Fibroblast of lung (primary cell): Measurements from ENCODE around the gene LAMA4. TPM values are rescaled to one million over a fixed set of nuclear protein-coding genes. Genes with fewer than 3 reads are reported as not detected.

ENCODE experiments used
- DNase-seq, 2 donors: peaks; one replicate each; pipeline versions ENCODE4 v3.0.0 to v3.0.0-alpha.2; 2010; ENCODE audit warnings: low read depth in 2 of 2
- H2AFZ ChIP-seq: 2 replicates; pipeline ENCODE4 v1.5.1; 2012; ENCODE audit warnings: low read length, control low read depth, inconsistent platforms
- H3K27ac ChIP-seq: 2 replicates; pipeline ENCODE4 v1.5.1; 2011; ENCODE audit warnings: low read length, control low read depth; ENCODE audit not compliant: insufficient read depth
- H3K27me3 ChIP-seq: 2 replicates; pipeline ENCODE4 v1.5.1; 2011; ENCODE audit warnings: mild to moderate bottlenecking, low read length; ENCODE audit not compliant: control insufficient read depth, insufficient read depth
- H3K36me3 ChIP-seq: 2 replicates; pipeline ENCODE4 v1.5.1; 2011; ENCODE audit warnings: low read length; ENCODE audit not compliant: control insufficient read depth, insufficient read depth
- H3K4me1 ChIP-seq: 2 replicates; pipeline ENCODE4 v1.5.1; 2011; ENCODE audit warnings: low read length; ENCODE audit not compliant: control insufficient read depth, insufficient read depth; ENCODE audit errors: extremely low read depth
- H3K4me2 ChIP-seq: 2 replicates; pipeline ENCODE4 v1.5.1; 2011; ENCODE audit warnings: low read length, control low read depth; ENCODE audit not compliant: insufficient read depth; ENCODE audit errors: extremely low read depth
- H3K4me3 ChIP-seq, 4 experiments: fragments of 200-600 bp in 1 of 4; sonication (generic) in 1 of 4; replicated peaks in 1 of 4; 2 replicates each; pipeline ENCODE4 v1.5.1; 2011 to 2016; ENCODE audit warnings: low read length in 4 of 4, low read depth in 3 of 4, mild to moderate bottlenecking in 3 of 4, control low read depth in 2 of 4, inconsistent platforms in 1 of 4, mixed read lengths in 1 of 4; ENCODE audit not compliant: insufficient read depth in 1 of 4; ENCODE audit errors: control extremely low read depth in 1 of 4
- H3K79me2 ChIP-seq: 2 replicates; pipeline ENCODE4 v1.5.1; 2012; ENCODE audit warnings: mild to moderate bottlenecking, low read length, inconsistent platforms; ENCODE audit not compliant: control insufficient read depth, insufficient read depth
- H3K9ac ChIP-seq: 2 replicates; pipeline ENCODE4 v1.5.1; 2011; ENCODE audit warnings: mild to moderate bottlenecking, low read length, control low read depth; ENCODE audit not compliant: insufficient read depth
- H3K9me3 ChIP-seq: 2 replicates; pipeline ENCODE4 v1.5.1; 2012; ENCODE audit warnings: low read depth, low read length; ENCODE audit not compliant: control insufficient read depth, insufficient read depth
- H4K20me1 ChIP-seq: 2 replicates; pipeline ENCODE4 v1.5.1; 2011; ENCODE audit warnings: low read length; ENCODE audit not compliant: control insufficient read depth, insufficient read depth; ENCODE audit errors: extremely low read depth
- EZH2 ChIP-seq: IDR thresholded peaks from 2 replicates; pipeline ENCODE4 v1.5.1; 2012; ENCODE audit warnings: low read length, control low read depth, mild to moderate bottlenecking; ENCODE audit errors: missing control alignments
- polyA plus RNA-seq, 2 donors: library from polyadenylated mRNA; depleted of rRNA in 1 of 2; stranded (reverse) in 1 of 2; unstranded in 1 of 2; fragments of >200 nt; gene quantifications; 2 replicates each; pipeline ENCODE4 v1.2.1, GENCODE V29; 2011 to 2012; ENCODE audit warnings: missing spikeins in 1 of 2
- total RNA-seq: library from RNA; depleted of rRNA; stranded (reverse); fragments of >200 nt; gene quantifications from 2 replicates; pipeline ENCODE4 v1.2.1, GENCODE V29; 2014
- TF ChIP-seq, protein P1 (sequence below), 2 donors: IDR thresholded peaks in 1 of 2; conservative IDR thresholded peaks in 1 of 2; 1 replicate in 1 of 2; 2 replicates in 1 of 2; pipeline ENCODE4 v1.5.1; 2011 to 2012; ENCODE audit warnings: low read length in 2 of 2, control low read depth in 1 of 2, inconsistent platforms in 1 of 2, low read depth in 1 of 2, mild to moderate bottlenecking in 1 of 2

Gene LAMA4
- total and polyA plus RNA-seq, 2 donors (not counting 1 experiment from before 2014, with no cell fraction given): 636 to 662 TPM

DNA sequence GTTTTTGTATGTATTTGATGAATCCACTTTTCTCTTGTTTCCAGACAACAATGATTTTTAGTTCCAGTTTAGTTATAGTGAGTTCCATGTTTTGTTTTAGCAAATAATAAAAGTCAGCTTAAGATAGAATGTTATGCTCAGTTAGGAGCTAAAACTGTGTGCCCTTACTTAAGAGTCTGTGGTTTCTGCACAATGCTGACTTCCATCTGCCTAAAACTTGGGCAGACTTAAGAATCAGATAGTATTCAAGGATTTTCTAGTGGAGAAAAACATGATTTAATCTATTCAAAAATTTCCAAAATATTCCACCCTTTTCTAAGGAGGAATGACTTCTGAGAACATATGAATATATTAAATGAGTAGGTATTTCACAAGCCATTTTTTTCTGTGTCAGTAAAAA is 32.8 kb downstream of the LAMA4 start:
- Histone ChIP-seq H3K36me3 (no peaks in the 10 kb centered on the region), H3K9ac (no peak overlapping the region), H3K4me2 (peak overlapping the region; percentile 37), H2AFZ (no peak overlapping the region), H3K27ac (peak overlapping the region; percentile 58), H3K9me3 (no peaks in the 10 kb centered on the region), H4K20me1 (no peaks in the 10 kb centered on the region), H3K4me3 (no peak overlapping the region), H3K4me1 (peaks cover 57% of the 10 kb centered on the region), H3K27me3 (no peaks in the 10 kb centered on the region), H3K79me2 (peaks cover 36% of the 10 kb centered on the region)
- DNase-seq: peak in 1 of 2 donors; percentile 59
- TF ChIP-seq EZH2: no peak
- TF ChIP-seq, protein P1, sequence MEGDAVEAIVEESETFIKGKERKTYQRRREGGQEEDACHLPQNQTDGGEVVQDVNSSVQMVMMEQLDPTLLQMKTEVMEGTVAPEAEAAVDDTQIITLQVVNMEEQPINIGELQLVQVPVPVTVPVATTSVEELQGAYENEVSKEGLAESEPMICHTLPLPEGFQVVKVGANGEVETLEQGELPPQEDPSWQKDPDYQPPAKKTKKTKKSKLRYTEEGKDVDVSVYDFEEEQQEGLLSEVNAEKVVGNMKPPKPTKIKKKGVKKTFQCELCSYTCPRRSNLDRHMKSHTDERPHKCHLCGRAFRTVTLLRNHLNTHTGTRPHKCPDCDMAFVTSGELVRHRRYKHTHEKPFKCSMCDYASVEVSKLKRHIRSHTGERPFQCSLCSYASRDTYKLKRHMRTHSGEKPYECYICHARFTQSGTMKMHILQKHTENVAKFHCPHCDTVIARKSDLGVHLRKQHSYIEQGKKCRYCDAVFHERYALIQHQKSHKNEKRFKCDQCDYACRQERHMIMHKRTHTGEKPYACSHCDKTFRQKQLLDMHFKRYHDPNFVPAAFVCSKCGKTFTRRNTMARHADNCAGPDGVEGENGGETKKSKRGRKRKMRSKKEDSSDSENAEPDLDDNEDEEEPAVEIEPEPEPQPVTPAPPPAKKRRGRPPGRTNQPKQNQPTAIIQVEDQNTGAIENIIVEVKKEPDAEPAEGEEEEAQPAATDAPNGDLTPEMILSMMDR (conservative IDR thresholded peaks at IDR 0.05 in 1 of 2, IDR thresholded peaks at IDR 0.05 in 1 of 2; ENCODE audit: low read depth in 1 of 2, low read length in 2 of 2): no peak

DNA sequence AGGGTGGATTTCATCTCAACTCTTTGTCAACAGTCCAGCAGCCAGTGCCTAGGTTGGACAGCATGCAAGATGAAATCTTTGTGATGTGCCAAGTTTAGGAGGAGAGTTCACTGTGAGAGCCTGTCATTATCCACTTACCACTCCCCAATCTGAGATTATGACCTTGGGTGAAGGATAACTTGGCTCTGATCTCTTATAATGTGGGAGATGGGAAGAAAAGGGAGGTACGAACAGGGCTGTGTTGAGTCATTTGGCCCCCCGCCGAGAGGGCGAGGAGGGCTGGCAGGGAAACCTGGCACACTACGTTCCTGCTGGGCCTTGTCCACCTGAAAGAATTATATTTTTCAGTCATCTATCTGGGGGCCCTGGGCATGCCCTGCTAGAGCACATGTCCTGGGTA is 35.8 kb downstream of the LAMA4 start:
- Histone ChIP-seq H3K9ac (no peak overlapping the region), H2AFZ (no peak overlapping the region), H3K4me1 (peaks cover 46% of the 10 kb centered on the region), H3K27ac (peak overlapping the region; percentile 8), H3K27me3 (no peaks in the 10 kb centered on the region), H3K9me3 (no peaks in the 10 kb centered on the region), H4K20me1 (no peaks in the 10 kb centered on the region), H3K36me3 (peaks cover 6% of the 10 kb centered on the region), H3K4me3 (no peak overlapping the region), H3K79me2 (peaks cover 35% of the 10 kb centered on the region), H3K4me2 (peak overlapping the region; percentile 18)
- DNase-seq: peak; percentile 53
- TF ChIP-seq, protein P1 (conservative IDR thresholded peaks at IDR 0.05 in 1 of 2, IDR thresholded peaks at IDR 0.05 in 1 of 2; ENCODE audit: low read depth in 1 of 2, low read length in 2 of 2): no peak
- TF ChIP-seq EZH2: no peak

DNA sequence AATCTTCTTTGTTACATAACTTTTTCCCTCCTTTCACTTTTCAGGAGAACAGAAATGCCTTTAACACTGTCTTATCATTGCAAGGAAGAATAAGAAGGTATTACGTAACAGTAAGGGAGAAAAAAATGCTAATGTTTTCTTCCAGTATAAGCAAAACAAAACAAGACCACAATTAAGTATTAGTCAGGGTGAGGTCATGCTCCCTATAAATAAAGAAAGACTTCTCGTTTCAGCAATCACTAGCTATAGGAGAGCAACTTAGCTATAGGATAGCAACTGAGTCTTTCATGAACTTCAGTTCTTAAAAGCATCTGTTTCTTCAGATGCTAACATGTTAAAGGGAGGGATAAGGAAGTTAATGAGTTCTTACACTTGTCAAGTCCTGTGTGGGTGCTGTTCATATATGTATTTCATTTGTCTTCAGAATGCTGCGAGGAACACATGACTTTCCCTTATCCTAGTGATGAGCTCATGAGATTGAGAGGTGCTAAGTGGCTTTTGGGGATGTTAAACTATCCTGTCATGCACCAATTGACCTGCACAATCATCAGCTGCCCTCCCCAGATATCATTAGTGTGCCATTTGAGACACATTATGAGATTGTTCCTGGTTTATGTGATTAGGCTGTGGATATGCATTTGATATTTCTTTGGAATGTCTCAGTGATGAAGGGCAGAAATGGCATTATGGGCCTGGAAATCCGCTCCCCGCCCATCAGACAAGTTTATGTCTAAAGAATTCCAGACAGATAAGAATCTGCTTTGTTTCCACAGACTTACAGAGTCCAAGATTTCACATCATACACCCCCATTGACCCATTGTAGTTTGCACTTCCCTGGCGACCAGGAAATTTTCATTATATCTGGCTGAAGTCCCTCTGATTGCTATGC is 37.5 kb downstream of the LAMA4 start:
- no peak overlapping the region for H3K4me3 ChIP-seq
- no peaks in the 10 kb centered on the region for H3K9me3 ChIP-seq
- no peaks in the 10 kb centered on the region for H4K20me1 ChIP-seq
- no peaks in the 10 kb centered on the region for H3K27me3 ChIP-seq
- H3K9ac ChIP-seq: no peak overlapping the region
- peak overlapping the region; percentile 21 for H3K4me2 ChIP-seq
- TF ChIP-seq, protein P1 (conservative IDR thresholded peaks at IDR 0.05 in 1 of 2, IDR thresholded peaks at IDR 0.05 in 1 of 2; ENCODE audit: low read depth in 1 of 2, low read length in 2 of 2): no peak
- no peak for TF ChIP-seq EZH2
- H2AFZ ChIP-seq: no peak overlapping the region
- peaks cover 35% of the 10 kb centered on the region for H3K79me2 ChIP-seq
- peaks cover 44% of the 10 kb centered on the region for H3K4me1 ChIP-seq
- peak; percentile 89 to 92 for DNase-seq
- H3K27ac ChIP-seq: peak overlapping the region; percentile 51
- H3K36me3 ChIP-seq: peaks cover 6% of the 10 kb centered on the region
